ENCODE data around the gene LOC101059915.

DNA sequence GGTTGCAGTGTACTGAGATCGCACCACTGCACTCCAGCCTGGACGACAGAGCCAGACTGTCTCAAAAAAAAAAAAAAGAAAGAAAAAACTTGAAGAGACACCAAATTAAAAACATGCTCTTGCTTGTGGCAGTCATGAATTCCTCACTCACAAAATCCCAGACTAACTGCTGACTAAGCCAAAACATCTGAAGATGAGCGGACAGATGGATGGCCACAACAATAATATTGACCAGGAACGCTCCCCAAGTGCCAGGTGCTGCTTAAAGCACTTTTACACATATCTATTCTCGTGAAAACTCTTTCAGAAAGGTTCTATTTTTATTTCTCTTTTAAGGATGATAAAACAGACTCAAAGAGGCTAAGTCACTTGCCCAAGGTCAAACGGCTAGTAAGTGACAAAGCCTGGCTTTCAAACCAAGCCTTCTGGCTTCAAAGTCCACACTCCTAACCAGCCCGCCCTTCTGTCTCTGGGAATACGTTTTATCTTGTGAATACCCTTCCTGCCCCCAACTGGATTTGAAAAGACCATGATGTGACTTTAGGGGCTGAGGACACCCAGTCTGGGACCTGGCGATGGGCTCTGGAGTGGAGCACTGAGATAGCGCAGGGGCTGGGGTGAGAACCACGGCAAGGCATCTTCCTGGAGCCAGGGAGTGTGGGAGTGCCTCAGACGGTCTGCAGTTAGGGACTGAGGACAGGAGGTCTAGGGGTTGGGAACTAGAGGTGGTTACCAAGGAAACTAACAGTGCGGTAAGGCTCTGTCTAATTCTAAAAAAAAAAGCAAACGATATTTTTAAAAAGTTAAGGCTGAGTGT lies 39.5 kb upstream of the LOC101059915 start:
- TF ChIP-seq, protein P1, sequence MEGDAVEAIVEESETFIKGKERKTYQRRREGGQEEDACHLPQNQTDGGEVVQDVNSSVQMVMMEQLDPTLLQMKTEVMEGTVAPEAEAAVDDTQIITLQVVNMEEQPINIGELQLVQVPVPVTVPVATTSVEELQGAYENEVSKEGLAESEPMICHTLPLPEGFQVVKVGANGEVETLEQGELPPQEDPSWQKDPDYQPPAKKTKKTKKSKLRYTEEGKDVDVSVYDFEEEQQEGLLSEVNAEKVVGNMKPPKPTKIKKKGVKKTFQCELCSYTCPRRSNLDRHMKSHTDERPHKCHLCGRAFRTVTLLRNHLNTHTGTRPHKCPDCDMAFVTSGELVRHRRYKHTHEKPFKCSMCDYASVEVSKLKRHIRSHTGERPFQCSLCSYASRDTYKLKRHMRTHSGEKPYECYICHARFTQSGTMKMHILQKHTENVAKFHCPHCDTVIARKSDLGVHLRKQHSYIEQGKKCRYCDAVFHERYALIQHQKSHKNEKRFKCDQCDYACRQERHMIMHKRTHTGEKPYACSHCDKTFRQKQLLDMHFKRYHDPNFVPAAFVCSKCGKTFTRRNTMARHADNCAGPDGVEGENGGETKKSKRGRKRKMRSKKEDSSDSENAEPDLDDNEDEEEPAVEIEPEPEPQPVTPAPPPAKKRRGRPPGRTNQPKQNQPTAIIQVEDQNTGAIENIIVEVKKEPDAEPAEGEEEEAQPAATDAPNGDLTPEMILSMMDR (IDR thresholded peaks at IDR 0.05; ENCODE audit: extremely low read depth in 1 of 2, insufficient read depth in 1 of 2, low read depth in 1 of 2, low read length in 2 of 2): no peak
- TF ChIP-seq POLR2A (IDR thresholded peaks at IDR 0.05; ENCODE audit: low read depth, low read length) (no peak), EZH2 (IDR thresholded peaks at IDR 0.05; ENCODE audit: borderline replicate concordance, low read depth, low read length, severe bottlenecking) (no peak), FOS (IDR thresholded peaks at IDR 0.05; ENCODE audit: borderline replicate concordance, insufficient read depth, low read length) (no peak), POLR2AphosphoS5 (IDR thresholded peaks at IDR 0.05; ENCODE audit: insufficient read depth, low read depth, low read length) (no peak)

All from endothelial cell of umbilical vein (primary cell).